Breast epithelium (tissue), 4 donors: ENCODE results near the gene TRMU. TPM values are rescaled to one million over a fixed set of nuclear protein-coding genes. Genes with fewer than 3 reads are reported as not detected.
A peak's percentile ranks its signal among the peaks of the same experiment; 100 is the strongest.

Source experiments
- DNase-seq, 2 donors: peaks; one replicate each; pipeline ENCODE4 v3.0.0-alpha.2; 2019; ENCODE audit warnings: low spot score in 2 of 2
- H3K27ac ChIP-seq, 2 donors: fragments of 200-600 bp; sonication (generic) in 1 of 2; one replicate each; pipeline ENCODE4 v1.5.1; 2016 to 2019; ENCODE audit warnings: mild to moderate bottlenecking in 1 of 2
- H3K27me3 ChIP-seq, 2 donors: fragments of 200-600 bp; sonication (generic) in 1 of 2; one replicate each; pipeline versions ENCODE4 v1.5.1 to v1.6.0; 2017 to 2019; ENCODE audit warnings: control low read depth in 1 of 2, mild to moderate bottlenecking in 1 of 2
- H3K36me3 ChIP-seq: fragments of 200-600 bp; one replicate; pipeline ENCODE4 v1.5.1; 2019
- H3K4me1 ChIP-seq, 2 donors: fragments of 200-600 bp; sonication (generic); one replicate each; pipeline ENCODE4 v1.5.1; 2016 to 2019; ENCODE audit warnings: control low read depth in 1 of 2
- H3K4me3 ChIP-seq, 3 donors: fragments of 200-600 bp; sonication (generic); 1 replicate in 2 of 3; 2 replicates in 1 of 3; pipeline ENCODE4 v1.5.1; 2016 to 2019; ENCODE audit warnings: mild to moderate bottlenecking in 3 of 3, moderate library complexity in 2 of 3
- H3K9me3 ChIP-seq, 2 donors: fragments of 200-600 bp; sonication (generic) in 1 of 2; one replicate each; pipeline ENCODE4 v1.5.1; 2016 to 2019; ENCODE audit warnings: control low read depth in 1 of 2
- POLR2A ChIP-seq: fragments of 450-650 bp; IDR thresholded peaks from one replicate; pipeline ENCODE4 v1.6.1; 2016; ENCODE audit warnings: antibody characterized with exemption, mild to moderate bottlenecking, moderate library complexity
- POLR2AphosphoS5 ChIP-seq, 3 donors: sonication (generic); formaldehyde crosslinking; IDR thresholded peaks; one replicate each; pipeline ENCODE4 v1.6.1; 2017; ENCODE audit warnings: antibody characterized with exemption in 3 of 3
- intact Hi-C: fragments of 100-400 bp; cut with DNase I; formaldehyde crosslinking; loops from one replicate; pipeline ENCODE4 v1.15.1; 2023; ENCODE audit warnings: low total_unique reads
- total RNA-seq, 3 donors: library from RNA; depleted of rRNA; stranded (reverse); fragments of >200 nt; gene quantifications; one replicate each; pipeline ENCODE4 v1.1.0, GENCODE V29; 2016
- TF ChIP-seq, protein P1 (sequence below), 3 donors: fragments of 450-650 bp; IDR thresholded peaks; one replicate each; pipeline ENCODE4 v1.5.1; 2016 to 2017; ENCODE audit warnings: antibody characterized with exemption in 3 of 3, mild to moderate bottlenecking in 3 of 3, moderate library complexity in 3 of 3

TRMU gene
- total RNA-seq, 3 donors from 2014 or later: 25.4 to 40.6 (median 37.6) TPM

DNA sequence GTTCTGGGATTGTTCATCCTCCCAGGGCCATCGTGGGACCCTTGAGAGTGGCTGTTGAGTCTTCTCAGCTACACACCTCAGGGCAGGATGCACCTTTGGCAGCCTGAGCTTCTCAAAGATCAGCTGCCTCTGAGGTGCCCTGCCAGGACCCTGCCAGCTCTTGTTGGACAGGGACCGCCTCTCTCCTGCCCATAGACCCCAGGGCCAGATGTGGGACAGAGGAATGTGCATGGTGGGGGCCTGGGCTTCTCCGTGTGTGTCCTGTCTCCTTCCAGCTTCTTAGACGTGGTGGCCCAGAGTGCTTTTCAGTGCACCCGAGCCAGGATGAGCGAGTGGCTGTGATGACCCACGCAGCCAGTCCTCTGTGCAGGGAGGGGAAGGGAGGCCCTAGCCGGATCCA, 5.9 kb upstream of the TRMU start:
- no peaks in the 10 kb centered on the region for H3K9me3 ChIP-seq
- DNase-seq: no peak
- H3K36me3 ChIP-seq: no peaks in the 10 kb centered on the region
- H3K4me3 ChIP-seq: no peak overlapping the region
- no peak overlapping the region for H3K27ac ChIP-seq
- intact Hi-C loops: no loop called here
- H3K27me3 ChIP-seq: no peaks in the 10 kb centered on the region
- no peaks in the 10 kb centered on the region for H3K4me1 ChIP-seq
- TF ChIP-seq, protein P1, sequence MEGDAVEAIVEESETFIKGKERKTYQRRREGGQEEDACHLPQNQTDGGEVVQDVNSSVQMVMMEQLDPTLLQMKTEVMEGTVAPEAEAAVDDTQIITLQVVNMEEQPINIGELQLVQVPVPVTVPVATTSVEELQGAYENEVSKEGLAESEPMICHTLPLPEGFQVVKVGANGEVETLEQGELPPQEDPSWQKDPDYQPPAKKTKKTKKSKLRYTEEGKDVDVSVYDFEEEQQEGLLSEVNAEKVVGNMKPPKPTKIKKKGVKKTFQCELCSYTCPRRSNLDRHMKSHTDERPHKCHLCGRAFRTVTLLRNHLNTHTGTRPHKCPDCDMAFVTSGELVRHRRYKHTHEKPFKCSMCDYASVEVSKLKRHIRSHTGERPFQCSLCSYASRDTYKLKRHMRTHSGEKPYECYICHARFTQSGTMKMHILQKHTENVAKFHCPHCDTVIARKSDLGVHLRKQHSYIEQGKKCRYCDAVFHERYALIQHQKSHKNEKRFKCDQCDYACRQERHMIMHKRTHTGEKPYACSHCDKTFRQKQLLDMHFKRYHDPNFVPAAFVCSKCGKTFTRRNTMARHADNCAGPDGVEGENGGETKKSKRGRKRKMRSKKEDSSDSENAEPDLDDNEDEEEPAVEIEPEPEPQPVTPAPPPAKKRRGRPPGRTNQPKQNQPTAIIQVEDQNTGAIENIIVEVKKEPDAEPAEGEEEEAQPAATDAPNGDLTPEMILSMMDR (IDR thresholded peaks at IDR 0.05): no peak
- TF ChIP-seq POLR2AphosphoS5 (IDR thresholded peaks at IDR 0.05) (no peak), POLR2A (no peak)

DNA sequence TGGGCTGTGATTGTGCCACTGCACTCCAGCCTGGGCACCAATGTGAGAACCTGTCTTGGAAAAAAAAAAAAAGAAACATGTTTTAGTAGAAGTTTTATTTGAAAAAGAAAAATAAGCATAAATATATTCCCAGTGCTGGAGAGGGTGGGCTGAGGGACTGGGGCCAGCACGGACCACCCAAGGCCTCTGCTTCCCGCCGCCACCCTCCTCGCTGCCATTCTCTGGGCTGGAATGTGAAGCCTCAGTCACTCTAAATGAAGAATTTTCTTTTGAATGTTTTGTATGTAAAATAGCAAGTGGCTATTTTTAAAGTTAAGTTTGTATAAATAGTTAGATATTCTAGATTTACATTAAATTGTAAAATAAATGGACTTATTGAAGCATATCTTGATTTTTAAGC, 5.1 kb upstream of the TRMU start:
- Histone ChIP-seq H3K4me1 (no peaks in the 10 kb centered on the region), H3K27ac (no peak overlapping the region), H3K9me3 (no peaks in the 10 kb centered on the region), H3K4me3 (no peak overlapping the region), H3K27me3 (no peaks in the 10 kb centered on the region), H3K36me3 (no peaks in the 10 kb centered on the region)
- no peak for TF ChIP-seq POLR2A
- TF ChIP-seq, protein P1 (IDR thresholded peaks at IDR 0.05): no peak
- TF ChIP-seq POLR2AphosphoS5 (IDR thresholded peaks at IDR 0.05): no peak
- DNase-seq: no peak
- intact Hi-C loops: no loop called here

DNA sequence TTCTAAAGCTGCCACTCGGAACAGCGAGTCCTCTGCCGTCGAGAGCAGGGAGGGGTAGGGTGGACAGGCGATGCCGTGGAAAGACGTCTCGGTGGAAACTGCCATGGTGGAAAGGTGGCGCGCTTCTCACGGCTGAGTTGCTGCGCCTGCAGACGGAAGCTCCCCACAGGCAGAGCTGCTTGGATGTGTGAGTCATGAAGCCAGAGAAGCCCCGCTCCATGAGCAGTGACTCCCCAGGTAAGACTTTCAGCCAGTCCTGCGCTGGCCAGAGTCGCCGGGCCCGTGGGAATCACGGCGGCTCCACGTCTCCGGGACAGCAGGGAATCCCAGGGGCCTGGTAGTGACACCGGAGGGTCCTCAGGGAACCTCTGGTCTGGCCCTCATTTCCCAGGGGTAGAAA, 4.0 kb upstream of the TRMU start:
- H3K27ac ChIP-seq: no peak overlapping the region
- no peaks in the 10 kb centered on the region for H3K36me3 ChIP-seq
- no peaks in the 10 kb centered on the region for H3K27me3 ChIP-seq
- no peaks in the 10 kb centered on the region for H3K9me3 ChIP-seq
- no peak for DNase-seq
- no peak overlapping the region for H3K4me3 ChIP-seq
- TF ChIP-seq POLR2AphosphoS5 (IDR thresholded peaks at IDR 0.05) (no peak), POLR2A (no peak)
- TF ChIP-seq, protein P1 (IDR thresholded peaks at IDR 0.05): no peak
- peaks cover 0 to 2% of the 10 kb centered on the region in 2 donors for H3K4me1 ChIP-seq
- intact Hi-C loops: no loop called here

DNA sequence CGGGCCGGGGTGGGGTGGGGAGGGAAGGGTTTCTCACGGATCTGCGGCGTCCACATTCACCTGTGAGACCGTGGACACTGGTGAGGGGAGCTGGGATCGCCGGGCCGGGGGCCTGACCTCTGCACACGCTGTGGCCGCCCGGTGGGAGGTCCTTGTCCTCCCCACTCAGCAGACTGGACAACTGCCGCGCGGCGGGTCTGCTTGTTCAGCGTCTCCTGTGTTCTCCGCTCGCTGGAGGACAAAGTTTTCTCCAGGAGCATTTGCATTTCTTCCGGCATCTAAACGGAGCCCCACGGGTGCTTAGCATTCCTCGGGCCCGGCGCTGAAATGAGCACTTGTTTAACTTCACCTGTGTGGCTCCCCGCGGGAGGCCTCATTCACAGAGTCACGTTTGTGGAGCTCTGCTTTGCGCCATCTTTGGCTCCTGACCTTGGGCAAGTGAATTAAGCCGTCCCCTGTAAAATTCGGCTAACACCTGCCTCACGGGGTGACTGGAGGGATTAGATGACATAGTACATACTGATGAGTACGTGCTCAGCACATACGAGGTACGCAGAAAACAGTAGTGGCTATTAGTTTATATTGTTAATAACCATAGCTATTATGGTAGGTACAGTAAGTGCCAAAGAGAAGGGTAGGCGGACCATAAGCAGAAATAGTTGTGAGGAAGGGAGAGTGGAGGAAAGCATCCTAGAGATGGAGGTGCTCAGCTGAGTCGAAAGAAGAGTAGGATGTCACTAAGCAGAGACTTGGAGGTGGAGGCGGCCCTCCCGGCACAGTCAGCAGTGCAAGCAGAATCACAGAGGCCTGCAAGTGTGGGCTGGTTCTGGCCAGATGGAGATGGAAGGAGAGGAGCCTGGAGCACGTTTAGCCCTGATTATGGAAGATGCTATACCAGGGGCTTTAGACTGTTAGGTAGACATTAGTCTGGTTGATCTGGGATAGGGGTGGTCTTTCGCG, 885 bp downstream of the TRMU start:
- peak overlapping the region; percentile 92 to 99 (median 93) for H3K4me3 ChIP-seq
- peak overlapping the region; percentile 91 to 92 for H3K27ac ChIP-seq
- H3K9me3 ChIP-seq: no peaks in the 10 kb centered on the region
- no peaks in the 10 kb centered on the region for H3K27me3 ChIP-seq
- TF ChIP-seq, protein P1 (IDR thresholded peaks at IDR 0.05): no peak
- TF ChIP-seq POLR2A (no peak), POLR2AphosphoS5 (IDR thresholded peaks at IDR 0.05) (no peak)
- DNase-seq: no peak
- H3K4me1 ChIP-seq: peaks cover 0 to 9% of the 10 kb centered on the region in 2 donors
- peaks cover 8% of the 10 kb centered on the region for H3K36me3 ChIP-seq
- intact Hi-C loops: no loop called here

DNA sequence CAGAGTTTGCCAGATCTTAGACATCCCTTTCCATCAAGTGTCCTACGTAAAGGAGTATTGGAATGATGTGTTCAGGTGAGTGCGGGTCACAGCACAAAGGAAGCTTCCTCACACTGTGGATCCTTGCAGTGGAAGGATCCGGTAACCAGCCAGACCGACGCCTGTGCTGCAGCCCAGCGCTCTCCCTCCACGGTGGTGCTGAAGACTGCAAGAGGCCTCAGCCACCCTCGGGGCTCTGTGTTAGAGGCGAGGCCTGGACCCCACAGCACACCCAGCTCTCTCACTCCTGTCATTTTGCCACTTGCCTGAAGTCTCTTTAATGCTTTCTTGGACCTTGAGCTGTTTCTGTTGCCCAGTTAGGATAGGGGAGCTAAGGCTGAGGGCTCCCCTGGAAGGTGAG, 2.4 kb downstream of the TRMU start:
- TF ChIP-seq, protein P1 (IDR thresholded peaks at IDR 0.05): no peak
- TF ChIP-seq POLR2A (no peak), POLR2AphosphoS5 (IDR thresholded peaks at IDR 0.05) (no peak)
- H3K36me3 ChIP-seq: peaks cover 8% of the 10 kb centered on the region

More for the DNA sequence above, 2.4 kb downstream of the TRMU start:
- DNase-seq: no peak
- Histone ChIP-seq H3K27me3 (no peaks in the 10 kb centered on the region), H3K27ac (no peak overlapping the region), H3K9me3 (no peaks in the 10 kb centered on the region), H3K4me1 (peaks cover 0 to 9% of the 10 kb centered on the region in 2 donors), H3K4me3 (no peak overlapping the region)
- intact Hi-C loops: no loop called here
